NB4 (cell line): ENCODE results near the gene WDR48.

ENCODE experiments used
- MYC ChIP-seq: IDR thresholded peaks from 2 replicates; pipeline ENCODE4 v1.6.1; 2011; ENCODE audit warnings: low read depth, low read length
- TF ChIP-seq, protein P1 (sequence below): IDR thresholded peaks from one replicate; pipeline ENCODE4 v1.5.1; 2012; ENCODE audit warnings: low read depth, low read length

DNA sequence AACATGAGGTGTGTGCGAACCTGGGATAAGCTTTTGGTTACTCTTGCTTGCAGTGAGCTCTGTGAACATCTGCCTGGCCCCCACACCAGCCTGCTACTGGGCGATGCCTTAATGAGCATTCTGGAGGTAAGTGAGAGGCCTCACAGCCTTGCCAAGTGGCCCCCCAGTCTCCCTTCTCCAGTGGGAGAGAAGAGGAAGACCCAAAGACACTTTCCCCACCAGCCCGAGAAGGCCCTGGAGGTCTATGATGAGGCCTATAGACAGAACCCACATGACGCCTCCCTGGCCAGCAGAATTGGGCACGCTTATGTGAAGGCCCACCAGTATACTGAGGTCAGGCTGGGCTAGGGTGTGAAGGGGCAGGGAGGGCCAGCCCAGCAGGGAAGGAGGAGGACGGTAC lies 78.2 kb downstream of the WDR48 start:
- no peak for TF ChIP-seq MYC
- TF ChIP-seq, protein P1, sequence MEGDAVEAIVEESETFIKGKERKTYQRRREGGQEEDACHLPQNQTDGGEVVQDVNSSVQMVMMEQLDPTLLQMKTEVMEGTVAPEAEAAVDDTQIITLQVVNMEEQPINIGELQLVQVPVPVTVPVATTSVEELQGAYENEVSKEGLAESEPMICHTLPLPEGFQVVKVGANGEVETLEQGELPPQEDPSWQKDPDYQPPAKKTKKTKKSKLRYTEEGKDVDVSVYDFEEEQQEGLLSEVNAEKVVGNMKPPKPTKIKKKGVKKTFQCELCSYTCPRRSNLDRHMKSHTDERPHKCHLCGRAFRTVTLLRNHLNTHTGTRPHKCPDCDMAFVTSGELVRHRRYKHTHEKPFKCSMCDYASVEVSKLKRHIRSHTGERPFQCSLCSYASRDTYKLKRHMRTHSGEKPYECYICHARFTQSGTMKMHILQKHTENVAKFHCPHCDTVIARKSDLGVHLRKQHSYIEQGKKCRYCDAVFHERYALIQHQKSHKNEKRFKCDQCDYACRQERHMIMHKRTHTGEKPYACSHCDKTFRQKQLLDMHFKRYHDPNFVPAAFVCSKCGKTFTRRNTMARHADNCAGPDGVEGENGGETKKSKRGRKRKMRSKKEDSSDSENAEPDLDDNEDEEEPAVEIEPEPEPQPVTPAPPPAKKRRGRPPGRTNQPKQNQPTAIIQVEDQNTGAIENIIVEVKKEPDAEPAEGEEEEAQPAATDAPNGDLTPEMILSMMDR = no peak
